ENCODE measurements around the gene C12orf42.

Gene C12orf42

GRCh38 chr12:103303484-103303883 lies 192.3 kb downstream of the C12orf42 start:
- Histone ChIP-seq H3K9me2 (replicated peaks; ENCODE audit: insufficient read depth, low read length) (no peaks in the 10 kb centered on the region), H3K9ac (ENCODE audit: low read length) (no peak overlapping the region), H3K4me3 (ENCODE audit: insufficient read depth, low read length, poor library complexity, severe bottlenecking) (no peak overlapping the region), H3K9me3 (ENCODE audit: insufficient read depth, low read length) (no peaks in the 10 kb centered on the region), H3K27ac (ENCODE audit: low read depth, low read length) (no peak overlapping the region), H3F3A (ENCODE audit: insufficient read depth) (no peaks in the 10 kb centered on the region), H2AFZ (ENCODE audit: low read depth, low read length, severe bottlenecking) (no peak overlapping the region), H3K4me2 (ENCODE audit: low read depth, low read length, poor library complexity, severe bottlenecking) (no peak overlapping the region), H4K20me1 (ENCODE audit: low read depth, low read length) (no peaks in the 10 kb centered on the region), H3K27me3 (ENCODE audit: low read length) (no peaks in the 10 kb centered on the region), H3K36me3 (ENCODE audit: low read length) (no peaks in the 10 kb centered on the region), H3K79me2 (ENCODE audit: insufficient read depth, low read length) (no peaks in the 10 kb centered on the region)
- no peak for TF ChIP-seq EZH2phosphoT487 (conservative IDR thresholded peaks at IDR 0.05; ENCODE audit: low read length)
- TF ChIP-seq CTCF (IDR thresholded peaks at IDR 0.05; ENCODE audit: insufficient read depth, low read length, poor library complexity, severe bottlenecking), result no peak

GRCh38 chr12:103301642-103302591 lies 193.9 kb downstream of the C12orf42 start:
- no peaks in the 10 kb centered on the region for H3F3A ChIP-seq (ENCODE audit: insufficient read depth)

GRCh38 chr12:103288016-103288415 lies 207.8 kb downstream of the C12orf42 start:
- TF ChIP-seq CTCF (IDR thresholded peaks at IDR 0.05; ENCODE audit: insufficient read depth, low read length, poor library complexity, severe bottlenecking), result no peak
- no peak for TF ChIP-seq EZH2phosphoT487 (conservative IDR thresholded peaks at IDR 0.05; ENCODE audit: low read length)
- H3K4me3 ChIP-seq (ENCODE audit: insufficient read depth, low read length, poor library complexity, severe bottlenecking), result no peak overlapping the region
- H3K4me2 ChIP-seq (ENCODE audit: low read depth, low read length, poor library complexity, severe bottlenecking), result no peak overlapping the region
- H3K27ac ChIP-seq (ENCODE audit: low read depth, low read length), result no peak overlapping the region
- H3F3A ChIP-seq (ENCODE audit: insufficient read depth), result no peaks in the 10 kb centered on the region
- H3K9me2 ChIP-seq (replicated peaks; ENCODE audit: insufficient read depth, low read length), result no peaks in the 10 kb centered on the region
- H3K9ac ChIP-seq (ENCODE audit: low read length), result no peak overlapping the region
- H3K9me3 ChIP-seq (ENCODE audit: insufficient read depth, low read length), result no peaks in the 10 kb centered on the region
- no peaks in the 10 kb centered on the region for H3K27me3 ChIP-seq (ENCODE audit: low read length)
- no peaks in the 10 kb centered on the region for H3K79me2 ChIP-seq (ENCODE audit: insufficient read depth, low read length)
- no peaks in the 10 kb centered on the region for H4K20me1 ChIP-seq (ENCODE audit: low read depth, low read length)
- H3K36me3 ChIP-seq (ENCODE audit: low read length), result no peaks in the 10 kb centered on the region
- H2AFZ ChIP-seq (ENCODE audit: low read depth, low read length, severe bottlenecking), result no peak overlapping the region

More at GRCh38 chr12:103301642-103302591, 193.9 kb downstream of the C12orf42 start:
- Histone ChIP-seq H3K9ac (ENCODE audit: low read length) (no peak overlapping the region), H3K4me2 (ENCODE audit: low read depth, low read length, poor library complexity, severe bottlenecking) (no peak overlapping the region), H3K36me3 (ENCODE audit: low read length) (no peaks in the 10 kb centered on the region), H3K4me3 (ENCODE audit: insufficient read depth, low read length, poor library complexity, severe bottlenecking) (no peak overlapping the region), H3K9me3 (ENCODE audit: insufficient read depth, low read length) (no peaks in the 10 kb centered on the region), H2AFZ (ENCODE audit: low read depth, low read length, severe bottlenecking) (no peak overlapping the region), H4K20me1 (ENCODE audit: low read depth, low read length) (no peaks in the 10 kb centered on the region), H3K27ac (ENCODE audit: low read depth, low read length) (no peak overlapping the region), H3K79me2 (ENCODE audit: insufficient read depth, low read length) (no peaks in the 10 kb centered on the region), H3K9me2 (replicated peaks; ENCODE audit: insufficient read depth, low read length) (no peaks in the 10 kb centered on the region), H3K27me3 (ENCODE audit: low read length) (no peaks in the 10 kb centered on the region)
- TF ChIP-seq EZH2phosphoT487 (conservative IDR thresholded peaks at IDR 0.05; ENCODE audit: low read length) (no peak), CTCF (IDR thresholded peaks at IDR 0.05; ENCODE audit: insufficient read depth, low read length, poor library complexity, severe bottlenecking) (no peak)
